ENCODE results near the gene ETS1.

DNA sequence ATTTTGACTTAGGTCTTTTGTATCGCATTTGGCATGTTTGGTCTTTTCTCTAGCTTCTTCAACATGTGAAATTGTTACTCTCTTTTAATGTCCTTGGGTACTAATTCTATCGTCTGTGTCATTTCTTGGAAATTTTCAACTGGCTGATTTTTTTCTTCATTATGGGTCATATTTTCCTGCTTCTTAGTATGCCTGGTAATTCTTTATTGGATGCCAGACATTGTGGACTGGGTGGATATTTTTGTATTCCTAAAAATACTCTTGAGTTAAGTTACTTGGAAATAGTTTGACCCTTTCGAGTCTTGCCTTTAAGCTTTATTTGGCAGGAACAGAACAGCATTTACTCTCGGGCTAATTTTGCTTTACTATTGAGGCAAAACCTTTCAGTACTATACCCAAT, 140.1 kb downstream of the ETS1 start:
- TF ChIP-seq CTCF (IDR thresholded peaks at IDR 0.05) (no peak), POLR2AphosphoS5 (IDR thresholded peaks at IDR 0.05) (no peak), POLR2A (IDR thresholded peaks at IDR 0.05; ENCODE audit: low read depth) (no peak)
